ENCODE data around the gene GNG14. TPM values are rescaled to one million over a fixed set of nuclear protein-coding genes. Genes with fewer than 3 reads are reported as not detected.

Gene GNG14
- total and polyA plus RNA-seq, 4 experiments from 2014 or later, result not detected

GRCh38 chr19:12670159-12670928 is 17.5 kb upstream of the GNG14 start:
- no peaks in the 10 kb centered on the region for H3K27me3 ChIP-seq (ENCODE audit: insufficient read depth, low read length)
- H3K27me3 Mint-ChIP-seq, result no peaks in the 10 kb centered on the region
- intact Hi-C loops (cut with micrococcal nuclease), result no loop called here
- H3K36me3 Mint-ChIP-seq, result peaks cover 16 to 43% of the 10 kb centered on the region in 2 donors
- POLR2A ChIA-PET (ENCODE audit: partially characterized antibody), result interaction anchor here (0.6 to 2.4 kb wide), 13 partner anchors 8 to 175 kb away, joined by 3 to 35 read pairs (median 4); partner anchors contain the start of genes DHPS, RNASEH2A, ZNF490 and ZNF791
- H3K4me1 Mint-ChIP-seq, result peaks cover 20 to 60% (median 43%) of the 10 kb centered on the region in 4 donors
- H3K36me3 ChIP-seq (ENCODE audit: insufficient read depth, low read length), result peaks cover 22% of the 10 kb centered on the region
- H3K27ac Mint-ChIP-seq, result peak overlapping the region; percentile 99 to 100 (median 100)
- peak overlapping the region; percentile 90 to 99 (median 96) for H3K4me3 Mint-ChIP-seq
- H3K4me3 ChIP-seq (ENCODE audit: low read length in 2 of 2), result peak overlapping the region; percentile 78 to 95
- peaks cover 41% of the 10 kb centered on the region for H3K4me1 ChIP-seq (ENCODE audit: insufficient read depth, low read length)
- no peaks in the 10 kb centered on the region for H3K9me3 Mint-ChIP-seq
- H3K9me3 ChIP-seq (ENCODE audit: control insufficient read depth in 1 of 2, low read length in 2 of 2), result no peaks in the 10 kb centered on the region
- CTCF ChIA-PET (ENCODE audit: partially characterized antibody), result interaction anchor here (0.8 to 6.7 kb wide), 8 partner anchors 25 to 107 kb away, joined by 3 to 51 read pairs (median 6); partner anchors contain the start of genes ZNF490 and ZNF791
- H3K27ac ChIP-seq (ENCODE audit: low read depth, low read length), result peak overlapping the region; percentile 98
- DNase-seq, result no peak

DNA sequence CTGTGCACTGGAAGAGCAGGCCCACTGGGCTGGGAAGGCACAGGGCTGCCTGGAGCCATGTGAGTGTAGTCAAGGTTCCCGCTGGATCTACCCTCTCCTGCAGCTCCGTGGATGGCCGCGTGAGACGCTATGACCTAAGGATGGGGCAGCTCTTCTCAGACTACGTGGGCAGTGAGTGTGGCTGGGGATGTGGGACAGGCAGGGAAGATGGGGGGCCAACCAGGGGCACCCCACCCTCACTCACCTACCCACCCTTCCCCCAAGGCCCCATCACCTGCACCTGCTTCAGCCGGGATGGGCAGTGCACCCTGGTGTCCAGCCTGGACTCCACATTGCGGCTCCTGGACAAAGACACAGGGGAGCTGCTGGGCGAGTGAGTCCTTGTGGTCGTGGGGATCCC is 15.1 kb upstream of the GNG14 start:
- Mint-ChIP-seq H3K27me3 (no peaks in the 10 kb centered on the region), H3K4me3 (no peak overlapping the region), H3K9me3 (no peaks in the 10 kb centered on the region), H3K4me1 (peaks cover 22 to 50% (median 36%) of the 10 kb centered on the region in 4 donors), H3K36me3 (peaks cover 26 to 52% of the 10 kb centered on the region in 2 donors), H3K27ac (peak overlapping the region in 1 of 7 donors; percentile 79)
- CTCF ChIA-PET (ENCODE audit: partially characterized antibody), result interaction anchor here (0.8 to 6.7 kb wide), 13 partner anchors 9 to 174 kb away, joined by 3 to 51 read pairs (median 6); partner anchors contain the start of gene DHPS
- H3K36me3 ChIP-seq (ENCODE audit: insufficient read depth, low read length), result peaks cover 44% of the 10 kb centered on the region
- no peak overlapping the region for H3K4me3 ChIP-seq (ENCODE audit: low read length in 2 of 2)
- DNase-seq, result no peak
- POLR2A ChIA-PET (ENCODE audit: partially characterized antibody), result interaction anchor here (0.5 to 1.6 kb wide), 5 partner anchors 9 to 340 kb away, joined by 3 to 5 read pairs (median 3); partner anchors contain the start of genes DHPS and FBXW9
- peaks cover 35% of the 10 kb centered on the region for H3K4me1 ChIP-seq (ENCODE audit: insufficient read depth, low read length)
- H3K27me3 ChIP-seq (ENCODE audit: insufficient read depth, low read length), result no peaks in the 10 kb centered on the region
- H3K27ac ChIP-seq (ENCODE audit: low read depth, low read length), result no peak overlapping the region
- intact Hi-C loops (cut with micrococcal nuclease), result loop anchor here (1.0 to 2.0 kb wide), 4 partner anchors 32 to 470 kb away; no protein-coding TSS in a partner anchor
- H3K9me3 ChIP-seq (ENCODE audit: control insufficient read depth in 1 of 2, low read length in 2 of 2), result no peaks in the 10 kb centered on the region

GRCh38 chr19:12675399-12675798 is 12.4 kb upstream of the GNG14 start:
- Mint-ChIP-seq H3K27me3 (no peaks in the 10 kb centered on the region), H3K9me3 (no peaks in the 10 kb centered on the region), H3K36me3 (peaks cover 34 to 56% of the 10 kb centered on the region in 2 donors), H3K4me1 (peaks cover 14 to 38% (median 25%) of the 10 kb centered on the region in 4 donors), H3K27ac (peak overlapping the region in 1 of 7 donors; percentile 24), H3K4me3 (no peak overlapping the region)
- peaks cover 24% of the 10 kb centered on the region for H3K4me1 ChIP-seq (ENCODE audit: insufficient read depth, low read length)
- CTCF ChIA-PET (ENCODE audit: partially characterized antibody), result interaction anchor here (1.0 to 2.0 kb wide), 3 partner anchors 111 to 173 kb away, joined by 3 to 4 read pairs (median 4); no protein-coding TSS in a partner anchor
- H3K36me3 ChIP-seq (ENCODE audit: insufficient read depth, low read length), result peaks cover 65% of the 10 kb centered on the region
- no peaks in the 10 kb centered on the region for H3K9me3 ChIP-seq (ENCODE audit: control insufficient read depth in 1 of 2, low read length in 2 of 2)
- no peak for DNase-seq
- intact Hi-C loops (cut with micrococcal nuclease), result no loop called here
- POLR2A ChIA-PET (ENCODE audit: partially characterized antibody), result interaction anchor here (1.3 to 2.0 kb wide), 2 partner anchors 28 to 36 kb away, joined by 3 to 9 read pairs; no protein-coding TSS in a partner anchor
- H3K4me3 ChIP-seq (ENCODE audit: low read length in 2 of 2), result no peak overlapping the region
- no peak overlapping the region for H3K27ac ChIP-seq (ENCODE audit: low read depth, low read length)
- H3K27me3 ChIP-seq (ENCODE audit: insufficient read depth, low read length), result no peaks in the 10 kb centered on the region

- peaks cover 14 to 36% (median 26%) of the 10 kb centered on the region in 4 donors for H3K4me1 Mint-ChIP-seq
- Histone ChIP-seq H3K27ac (ENCODE audit: low read depth, low read length) (no peak overlapping the region), H3K27me3 (ENCODE audit: insufficient read depth, low read length) (no peaks in the 10 kb centered on the region), H3K4me1 (ENCODE audit: insufficient read depth, low read length) (peaks cover 23% of the 10 kb centered on the region), H3K4me3 (ENCODE audit: low read length in 2 of 2) (no peak overlapping the region), H3K36me3 (ENCODE audit: insufficient read depth, low read length) (peaks cover 65% of the 10 kb centered on the region), H3K9me3 (ENCODE audit: control insufficient read depth in 1 of 2, low read length in 2 of 2) (no peaks in the 10 kb centered on the region)
- no peak overlapping the region for H3K4me3 Mint-ChIP-seq
- peak in 1 of 5 donors; percentile 15 for DNase-seq
- no peaks in the 10 kb centered on the region for H3K9me3 Mint-ChIP-seq
- H3K27ac Mint-ChIP-seq, result peak overlapping the region in 3 of 7 donors; percentile 53 to 74 (median 64)
- H3K27me3 Mint-ChIP-seq, result no peaks in the 10 kb centered on the region
- H3K36me3 Mint-ChIP-seq, result peaks cover 35 to 58% of the 10 kb centered on the region in 2 donors
- intact Hi-C loops (cut with micrococcal nuclease), result loop anchor here (1.0 kb wide), 1 partner anchor 84 kb away; no protein-coding TSS in a partner anchor
- ChIA-PET CTCF (ENCODE audit: partially characterized antibody) (interaction anchor here (0.6 to 3.0 kb wide), 10 partner anchors 10 to 227 kb away, joined by 3 to 15 read pairs (median 4); partner anchors contain the start of gene TRIR), POLR2A (ENCODE audit: partially characterized antibody) (interaction anchor here (1.2 to 2.0 kb wide), 4 partner anchors 10 to 82 kb away, joined by 4 to 9 read pairs (median 4); partner anchors contain the start of genes GET3 and MAN2B1)
Observed at GRCh38 chr19:12675940-12676339, 11.9 kb upstream of the GNG14 start.

DNA sequence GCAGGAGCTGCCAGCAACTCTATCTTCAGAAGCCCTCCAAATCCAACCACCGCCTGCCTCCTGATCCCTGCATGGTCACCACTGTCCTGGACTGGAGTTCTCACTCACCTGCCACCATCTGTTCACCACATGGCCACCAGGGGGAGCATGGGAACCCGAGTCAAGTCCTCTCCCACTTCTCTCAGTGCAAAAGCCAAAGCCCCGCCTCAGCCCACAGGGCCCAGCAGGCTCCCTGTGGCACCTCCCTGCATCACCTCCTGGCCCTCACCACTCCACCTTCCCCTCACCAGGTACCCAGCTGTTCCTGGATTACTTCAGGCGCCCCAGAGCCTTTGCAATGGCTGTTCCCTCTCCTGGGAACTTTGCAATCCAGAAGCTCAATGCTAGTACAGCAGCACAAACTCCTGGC is 11.4 kb upstream of the GNG14 start:
- Histone ChIP-seq H3K36me3 (ENCODE audit: insufficient read depth, low read length) (peaks cover 65% of the 10 kb centered on the region), H3K4me1 (ENCODE audit: insufficient read depth, low read length) (peaks cover 24% of the 10 kb centered on the region), H3K27me3 (ENCODE audit: insufficient read depth, low read length) (no peaks in the 10 kb centered on the region), H3K27ac (ENCODE audit: low read depth, low read length) (no peak overlapping the region), H3K4me3 (ENCODE audit: low read length in 2 of 2) (no peak overlapping the region), H3K9me3 (ENCODE audit: control insufficient read depth in 1 of 2, low read length in 2 of 2) (no peaks in the 10 kb centered on the region)
- H3K4me3 Mint-ChIP-seq, result peak overlapping the region in 3 of 8 donors; percentile 10 to 72 (median 34)
- H3K27ac Mint-ChIP-seq, result peak overlapping the region in 6 of 7 donors; percentile 9 to 74 (median 59)
- H3K27me3 Mint-ChIP-seq, result no peaks in the 10 kb centered on the region
- peak; percentile 73 to 83 (median 75) for DNase-seq
- peaks cover 19 to 41% (median 30%) of the 10 kb centered on the region in 4 donors for H3K4me1 Mint-ChIP-seq
- ChIA-PET POLR2A (ENCODE audit: partially characterized antibody) (interaction anchor here (0.9 to 2.0 kb wide), 6 partner anchors 9 to 81 kb away, joined by 3 to 9 read pairs (median 4); partner anchors contain the start of genes GET3 and MAN2B1), CTCF (ENCODE audit: partially characterized antibody) (interaction anchor here (0.6 to 3.0 kb wide), 17 partner anchors 9 to 227 kb away, joined by 3 to 15 read pairs (median 4); partner anchors contain the start of gene TRIR)
- intact Hi-C loops (cut with micrococcal nuclease), result loop anchor here (1.0 kb wide), 1 partner anchor 84 kb away; no protein-coding TSS in a partner anchor
- H3K9me3 Mint-ChIP-seq, result no peaks in the 10 kb centered on the region
- peaks cover 39 to 62% of the 10 kb centered on the region in 2 donors for H3K36me3 Mint-ChIP-seq

GRCh38 chr19:12676928-12677327 is 10.9 kb upstream of the GNG14 start:
- intact Hi-C loops (cut with micrococcal nuclease), result loop anchor here (1.0 kb wide), 1 partner anchor 83 kb away; no protein-coding TSS in a partner anchor
- Histone ChIP-seq H3K27ac (ENCODE audit: low read depth, low read length) (no peak overlapping the region), H3K9me3 (ENCODE audit: control insufficient read depth in 1 of 2, low read length in 2 of 2) (no peaks in the 10 kb centered on the region), H3K27me3 (ENCODE audit: insufficient read depth, low read length) (no peaks in the 10 kb centered on the region), H3K4me3 (ENCODE audit: low read length in 2 of 2) (no peak overlapping the region), H3K4me1 (ENCODE audit: insufficient read depth, low read length) (peaks cover 24% of the 10 kb centered on the region), H3K36me3 (ENCODE audit: insufficient read depth, low read length) (peaks cover 65% of the 10 kb centered on the region)
- Mint-ChIP-seq H3K27ac (peak overlapping the region in 4 of 7 donors; percentile 26 to 64 (median 56)), H3K4me1 (peaks cover 17 to 42% (median 31%) of the 10 kb centered on the region in 4 donors), H3K36me3 (peaks cover 37 to 63% of the 10 kb centered on the region in 2 donors), H3K27me3 (no peaks in the 10 kb centered on the region), H3K9me3 (no peaks in the 10 kb centered on the region), H3K4me3 (peak overlapping the region in 2 of 8 donors; percentile 12 to 72)
- ChIA-PET POLR2A (ENCODE audit: partially characterized antibody) (interaction anchor here (0.6 to 2.0 kb wide), 9 partner anchors 8 to 81 kb away, joined by 3 to 9 read pairs (median 4); partner anchors contain the start of genes GET3 and MAN2B1), CTCF (ENCODE audit: partially characterized antibody) (interaction anchor here (0.6 to 3.0 kb wide), 16 partner anchors 9 to 170 kb away, joined by 3 to 15 read pairs (median 4); partner anchors contain the start of gene TRIR)
- no peak for DNase-seq

All from CD4-positive, alpha-beta memory T cell (primary cell).